Stimulated activated CD4-positive, alpha-beta T cell treated with anti-CD3 and anti-CD28 coated beads, Interleukin-15, amount 100 ng/mL, for 48 hours (primary cell): ENCODE data around the gene CNRIP1.
"Not testable (repeated sequence)": the region's sequence is repeated elsewhere in the genome, so short reads cannot be mapped to it uniquely, and the experiment has no call there.

ENCODE experiments used
- DNase-seq, 2 donors: peaks; one replicate each; pipeline ENCODE4 v3.0.0-alpha.2; 2020; ENCODE audit warnings: low read depth in 2 of 2

The CNRIP1 gene

DNA sequence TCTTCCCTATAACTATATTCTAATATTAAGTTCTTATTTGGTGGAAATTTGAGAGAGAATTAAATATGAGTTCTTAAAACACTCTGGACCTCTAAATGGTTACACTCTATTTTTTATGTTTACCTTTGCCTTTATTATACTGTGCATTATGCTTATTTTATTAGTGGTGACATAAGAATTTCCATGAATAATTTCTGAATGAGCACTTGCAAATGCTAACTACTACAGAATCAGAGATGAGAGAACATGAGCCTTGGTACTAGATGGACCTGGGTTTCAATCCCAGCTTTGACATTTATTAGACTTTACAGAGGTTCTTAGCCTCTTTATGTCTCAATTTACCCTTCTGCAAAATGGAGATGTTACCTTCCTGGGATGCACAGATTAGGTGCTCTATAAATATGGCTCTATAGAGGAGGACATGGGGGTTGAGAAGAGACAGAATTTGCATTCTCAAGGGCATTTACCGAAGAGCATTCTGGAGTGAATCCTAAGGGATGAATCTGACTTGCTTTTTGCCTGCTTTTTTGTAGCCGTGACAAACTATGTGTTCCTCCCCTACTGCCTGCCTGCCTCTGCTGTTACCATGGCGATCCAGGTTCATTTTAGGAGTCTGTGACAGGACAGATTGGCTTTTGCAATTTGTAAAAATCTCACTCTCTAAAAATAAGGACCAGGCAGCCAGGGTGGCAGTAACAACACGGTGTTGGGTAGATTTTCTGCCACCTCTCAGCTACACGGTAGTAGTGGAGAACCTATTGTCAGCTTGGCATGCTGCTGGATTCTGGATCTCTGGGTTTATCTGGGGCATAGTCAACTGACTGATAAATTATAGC is 20.7 kb upstream of the CNRIP1 start:
- DNase-seq: no peak

DNA sequence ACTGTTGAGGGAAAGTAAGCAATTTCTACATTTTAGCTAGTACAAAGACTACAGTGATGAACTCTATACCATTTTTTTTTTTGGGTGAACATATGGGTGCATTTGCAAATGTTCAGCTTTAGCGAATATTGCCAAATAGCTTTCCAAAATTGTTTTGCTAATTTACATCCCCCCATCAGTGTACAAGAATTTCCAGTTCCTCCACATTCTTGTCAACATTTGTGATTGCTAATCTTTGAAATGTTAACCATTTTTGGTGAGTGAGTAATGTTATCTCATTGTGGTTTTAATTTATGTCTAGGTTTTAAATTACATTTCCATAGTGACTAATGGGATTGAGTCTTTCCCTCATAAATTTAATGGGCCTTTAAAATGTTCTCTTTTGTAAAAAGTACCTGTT is 16.4 kb upstream of the CNRIP1 start:
- no peak for DNase-seq

DNA sequence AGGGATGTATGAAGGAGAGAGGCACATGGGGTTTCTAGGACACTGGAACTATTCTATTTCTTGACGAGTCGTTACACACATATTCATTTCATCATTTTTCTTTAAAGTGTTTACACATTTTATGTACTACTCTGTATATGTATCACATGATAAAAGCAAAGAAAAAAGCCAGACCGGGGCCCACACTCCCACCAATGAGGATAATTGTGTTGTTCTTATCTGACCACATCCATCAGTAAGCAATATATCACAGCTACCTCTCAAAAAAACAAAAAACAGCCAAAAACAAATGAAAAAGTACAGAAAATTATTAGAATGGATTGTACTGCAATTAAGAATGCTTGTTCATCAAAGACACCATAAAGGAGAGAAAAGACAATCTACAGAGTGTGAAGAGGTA is 14.2 kb upstream of the CNRIP1 start:
- no peak for DNase-seq

DNA sequence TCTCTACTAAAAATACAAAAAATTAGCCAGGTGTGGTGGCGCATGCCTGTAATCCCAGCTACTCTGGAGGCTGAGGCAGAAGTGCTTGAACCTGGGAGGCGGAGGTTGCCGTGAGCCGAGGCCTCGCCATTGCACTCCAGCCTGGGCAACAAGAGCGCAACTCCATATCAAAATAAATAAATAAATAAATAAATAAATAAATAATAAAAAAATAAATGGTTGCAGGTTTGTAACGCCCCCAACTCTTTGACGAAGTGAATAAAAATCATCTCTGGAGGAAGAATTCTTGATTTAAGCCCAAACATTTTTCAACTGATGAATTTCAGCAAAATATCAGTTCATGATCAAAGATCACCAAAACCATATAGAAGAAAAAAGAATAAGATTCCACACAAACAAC is 13.3 kb upstream of the CNRIP1 start:
- DNase-seq: no peak

DNA sequence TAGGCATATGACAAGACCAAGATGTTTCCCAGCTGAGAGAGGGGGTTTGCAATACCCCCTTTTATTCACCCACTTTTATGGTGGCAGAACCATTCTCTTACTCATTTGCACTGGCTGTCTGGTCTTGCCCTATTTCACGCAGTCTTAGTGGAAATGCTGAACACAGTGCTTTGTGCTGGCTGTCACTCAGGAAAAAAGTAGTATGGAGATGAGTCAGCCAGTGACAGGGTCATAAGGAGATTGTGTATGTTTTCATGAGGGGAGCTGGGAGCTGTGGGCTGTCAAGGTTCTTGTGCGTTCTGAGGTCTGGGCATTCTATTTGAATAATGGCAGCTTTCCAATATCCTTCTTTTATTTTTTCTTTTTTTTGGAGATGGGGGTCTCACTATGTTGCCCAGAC is 10.9 kb upstream of the CNRIP1 start:
- DNase-seq: no peak

DNA sequence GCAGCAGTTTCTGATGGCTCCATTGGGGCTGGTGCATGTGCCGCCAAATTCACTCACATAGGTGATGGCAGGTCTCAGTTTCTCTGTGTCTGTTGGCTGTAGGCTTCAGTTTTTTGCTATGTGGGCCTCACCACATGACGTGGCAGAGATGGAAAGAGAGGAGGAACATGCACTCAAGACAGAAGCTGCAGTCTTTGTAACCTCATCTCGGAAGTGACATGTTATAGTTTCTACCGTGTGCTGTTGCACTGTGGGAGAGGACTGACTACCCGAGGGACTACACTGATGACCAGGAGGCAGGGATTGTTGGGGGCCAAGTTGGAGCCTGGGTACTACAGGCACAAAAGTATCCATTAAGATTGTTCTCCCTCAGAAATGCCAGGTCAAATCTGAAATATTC is 9.2 kb upstream of the CNRIP1 start:
- DNase-seq: no peak

DNA sequence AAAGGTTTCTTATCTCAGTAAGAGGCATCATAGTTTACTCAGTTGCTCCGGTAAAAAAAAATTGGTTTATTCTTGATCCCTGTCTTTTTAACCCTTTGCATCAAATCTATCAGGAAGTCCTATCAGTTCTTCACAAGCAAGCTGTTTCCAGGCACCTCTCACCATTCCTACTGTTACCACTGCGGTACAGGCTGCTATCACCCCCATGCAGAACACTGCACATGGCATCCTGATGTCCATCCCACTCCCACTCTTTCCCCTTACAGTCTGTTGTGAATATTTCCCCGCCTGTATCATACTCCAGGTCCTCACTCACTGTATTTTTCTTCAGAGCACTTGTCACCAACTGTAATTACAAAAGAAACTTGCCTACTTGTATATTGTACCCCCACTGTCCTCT is 5.3 kb upstream of the CNRIP1 start:
- DNase-seq: no peak

DNA sequence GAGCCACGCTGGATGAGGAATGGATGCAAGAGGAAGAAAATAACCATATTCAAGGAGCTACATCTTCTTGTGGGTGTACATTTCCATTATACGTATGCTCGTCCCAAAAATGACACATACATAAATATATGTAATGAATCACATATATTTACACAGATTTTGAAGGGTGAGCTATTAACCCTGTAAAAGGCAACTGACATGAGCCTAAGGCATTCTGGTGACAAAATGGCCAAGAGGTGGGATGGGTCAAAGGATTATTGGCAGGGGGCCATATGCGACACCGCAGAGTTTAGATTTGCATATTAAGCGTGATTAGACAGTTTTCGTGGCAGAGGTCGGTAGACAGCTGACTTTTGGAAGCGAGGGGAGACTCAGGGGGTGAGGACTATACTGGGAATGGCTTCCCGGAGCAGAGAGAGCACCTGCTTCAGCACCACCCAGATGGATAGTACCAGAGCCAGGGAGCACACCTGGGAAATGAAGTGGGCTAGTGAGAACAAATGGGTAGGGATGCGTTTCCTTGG is 431 bp upstream of the CNRIP1 start:
- no peak for DNase-seq

DNA sequence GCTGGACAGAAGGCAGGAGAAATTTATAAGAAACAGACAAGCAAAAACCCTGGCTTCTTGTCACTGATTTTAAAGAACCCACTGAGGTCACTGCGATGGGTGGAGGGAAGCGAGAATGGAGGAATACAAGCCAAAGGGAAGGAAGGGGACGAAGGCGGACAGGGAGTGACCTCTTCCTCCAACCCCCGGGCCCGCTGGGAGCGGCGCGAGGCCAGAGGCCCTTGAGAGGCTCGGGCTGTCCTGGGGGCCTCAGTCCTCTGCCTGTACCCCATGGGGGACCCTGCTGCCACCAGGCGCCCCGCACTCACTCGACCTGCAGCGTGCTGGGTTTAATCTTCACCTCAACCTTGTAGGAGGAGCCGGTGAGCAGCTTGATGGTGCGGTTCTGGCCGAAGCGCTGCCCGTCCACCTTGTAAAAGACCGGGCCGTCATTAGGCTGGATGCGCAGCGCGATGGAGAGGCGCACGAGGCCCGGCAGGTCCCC is 793 bp downstream of the CNRIP1 start:
- no peak for DNase-seq

DNA sequence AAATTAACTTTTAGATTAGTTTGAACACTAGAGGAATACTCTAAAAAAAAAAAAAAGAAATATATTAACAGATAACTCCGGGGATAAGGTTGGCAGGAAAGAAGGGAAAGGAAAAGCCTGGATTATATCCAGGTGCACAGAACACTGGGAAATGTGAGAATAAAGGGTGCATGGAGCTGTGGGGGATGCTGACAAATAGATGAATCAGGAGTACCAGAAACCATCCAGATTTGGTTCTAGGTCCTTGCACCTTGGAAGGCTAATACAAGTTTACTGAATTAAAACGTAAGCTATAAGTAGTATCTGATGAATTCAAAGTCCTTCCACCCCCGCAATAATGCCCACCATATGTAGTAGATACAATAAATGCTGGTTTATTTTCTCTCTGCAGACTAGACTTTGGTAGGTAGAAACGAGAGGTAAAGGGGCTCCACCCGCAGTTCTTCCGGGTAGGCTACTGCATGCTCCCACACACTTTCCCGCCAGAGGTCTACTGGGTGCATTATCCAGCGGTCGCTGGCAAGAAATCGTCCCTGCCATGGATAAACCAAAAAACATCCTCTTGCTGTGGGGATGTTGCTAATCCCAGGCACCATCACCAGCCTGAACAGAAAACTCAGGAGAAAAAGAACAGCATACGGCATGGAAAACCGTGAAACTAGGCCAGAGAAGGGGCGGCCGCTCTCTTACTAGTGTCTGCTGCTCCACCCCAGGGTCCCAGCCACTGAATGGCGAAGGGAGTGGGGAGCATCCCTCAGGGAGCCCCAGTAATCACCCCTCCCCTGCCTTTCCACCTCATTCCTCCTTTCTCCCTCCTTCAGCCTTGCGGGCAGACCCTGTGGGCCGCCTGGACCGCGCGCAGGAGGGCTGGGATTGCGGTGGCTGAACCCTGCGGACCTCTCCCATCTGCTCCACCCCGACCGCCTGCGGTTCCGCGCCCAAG is 1.5 kb downstream of the CNRIP1 start:
- DNase-seq: no peak

DNA sequence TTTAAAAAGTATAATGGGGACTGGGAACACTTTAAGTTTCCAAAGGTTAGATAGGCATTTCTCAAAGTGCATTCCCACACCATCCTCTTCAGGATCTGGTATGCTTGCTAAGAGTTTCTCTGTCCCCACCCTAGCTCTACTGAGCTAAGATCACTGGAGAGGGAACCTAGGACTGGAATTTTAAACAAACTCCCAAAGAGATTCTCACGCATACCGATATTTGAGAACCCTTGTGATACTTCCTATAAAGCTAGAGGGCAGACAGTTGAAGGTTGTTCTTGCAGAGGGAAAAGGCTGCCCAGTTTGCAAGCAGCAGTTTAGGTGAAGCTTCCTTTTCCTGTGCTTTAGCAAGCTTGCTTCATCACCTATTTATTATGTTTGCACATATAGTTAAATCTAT is 3.6 kb downstream of the CNRIP1 start:
- DNase-seq: no peak

DNA sequence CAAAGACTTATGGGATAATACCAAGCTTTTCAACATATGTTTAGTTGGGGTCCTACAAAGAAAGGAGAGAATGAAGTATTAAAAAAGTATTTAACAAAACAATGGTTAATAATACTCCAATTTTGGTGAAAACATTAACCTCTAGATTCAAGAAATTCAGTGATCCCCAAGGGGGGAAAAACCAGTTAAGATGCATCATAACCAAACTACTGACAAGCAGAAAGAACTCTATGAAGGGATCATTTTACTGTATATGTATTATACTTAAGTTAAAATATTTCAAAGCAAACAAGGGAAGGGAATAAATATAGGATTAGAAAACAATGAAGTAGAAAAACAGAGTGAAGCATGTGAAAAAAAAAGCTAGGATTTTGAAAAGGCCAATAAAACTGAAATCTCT is 8.7 kb downstream of the CNRIP1 start:
- no peak for DNase-seq

DNA sequence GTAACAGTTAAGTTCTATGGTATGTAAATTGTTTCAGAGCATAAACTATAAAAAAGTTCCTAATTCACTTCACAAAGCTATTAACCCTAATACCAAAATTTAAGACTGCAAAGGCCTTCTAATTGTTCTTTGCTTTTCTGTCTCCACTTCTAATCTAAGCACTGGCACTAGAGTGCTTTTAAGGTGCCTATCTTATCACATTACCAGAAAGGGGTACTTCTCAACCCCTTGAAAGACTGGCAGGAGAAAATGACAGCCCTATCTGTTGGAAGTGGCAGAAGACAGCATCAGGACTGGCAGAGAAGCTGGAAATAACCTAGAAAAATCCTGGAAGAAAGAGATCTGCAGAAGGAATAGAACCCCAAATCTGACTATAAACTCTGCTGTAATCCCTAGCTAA is 10.3 kb downstream of the CNRIP1 start:
- DNase-seq: no peak

DNA sequence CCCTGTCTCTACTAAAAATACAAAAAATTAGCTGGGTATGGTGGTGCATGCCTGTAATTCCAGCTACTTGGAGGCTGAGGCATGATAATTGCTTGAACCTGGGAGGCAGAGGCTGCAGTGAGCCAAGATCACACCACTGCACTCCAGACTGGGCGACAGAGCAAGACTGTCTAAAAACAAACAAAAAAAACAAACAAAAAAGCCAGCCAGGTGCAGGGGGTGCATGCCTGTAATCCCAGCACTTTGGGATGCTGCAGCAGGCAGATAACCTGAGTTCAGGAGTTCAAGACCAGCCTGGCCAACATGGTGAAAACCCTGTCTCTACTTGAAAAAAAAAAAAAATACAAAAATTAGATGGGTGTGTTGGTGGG is 15.9 kb downstream of the CNRIP1 start:
- DNase-seq: not testable (repeated sequence)

DNA sequence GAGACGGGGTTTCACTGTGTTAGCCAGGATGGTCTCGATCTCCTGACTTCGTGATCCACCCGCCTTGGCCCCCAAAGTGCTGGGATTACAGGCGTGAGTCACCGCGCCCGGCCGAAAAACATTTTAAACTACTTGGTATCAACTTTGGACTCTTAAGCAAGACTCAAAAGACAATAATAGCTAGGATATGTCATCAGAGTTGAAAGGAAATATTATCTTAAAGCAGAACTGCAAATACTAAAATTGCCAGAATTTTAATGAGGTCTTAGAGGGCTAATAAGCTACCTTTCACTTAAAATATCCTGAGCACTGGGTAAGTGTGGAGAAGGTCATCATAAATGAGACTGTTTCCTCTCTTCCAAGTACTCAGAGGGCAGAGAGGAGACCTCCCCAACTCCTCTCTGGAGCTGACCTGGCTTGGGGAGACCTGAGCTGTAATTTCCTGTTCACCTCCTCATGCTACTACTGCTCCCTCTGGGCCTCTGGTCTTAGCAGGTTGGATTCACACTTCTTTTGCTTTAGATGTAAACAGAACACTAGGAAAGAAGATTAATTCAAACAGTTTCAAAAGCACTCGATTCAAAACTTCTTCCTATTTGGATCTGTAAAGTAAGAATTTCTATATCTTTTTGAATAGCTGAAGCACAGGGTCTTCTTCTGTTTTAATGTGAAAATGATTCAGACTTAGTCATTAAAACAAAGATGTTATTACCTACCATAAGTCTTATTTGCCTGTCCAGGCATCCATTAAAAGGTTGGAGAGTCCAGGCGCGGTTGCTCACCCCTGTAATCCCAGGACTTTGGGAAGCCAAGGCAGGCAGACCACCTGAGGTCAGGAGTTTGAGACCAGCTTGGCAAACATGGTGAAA is 16.5 kb downstream of the CNRIP1 start:
- DNase-seq: no peak

DNA sequence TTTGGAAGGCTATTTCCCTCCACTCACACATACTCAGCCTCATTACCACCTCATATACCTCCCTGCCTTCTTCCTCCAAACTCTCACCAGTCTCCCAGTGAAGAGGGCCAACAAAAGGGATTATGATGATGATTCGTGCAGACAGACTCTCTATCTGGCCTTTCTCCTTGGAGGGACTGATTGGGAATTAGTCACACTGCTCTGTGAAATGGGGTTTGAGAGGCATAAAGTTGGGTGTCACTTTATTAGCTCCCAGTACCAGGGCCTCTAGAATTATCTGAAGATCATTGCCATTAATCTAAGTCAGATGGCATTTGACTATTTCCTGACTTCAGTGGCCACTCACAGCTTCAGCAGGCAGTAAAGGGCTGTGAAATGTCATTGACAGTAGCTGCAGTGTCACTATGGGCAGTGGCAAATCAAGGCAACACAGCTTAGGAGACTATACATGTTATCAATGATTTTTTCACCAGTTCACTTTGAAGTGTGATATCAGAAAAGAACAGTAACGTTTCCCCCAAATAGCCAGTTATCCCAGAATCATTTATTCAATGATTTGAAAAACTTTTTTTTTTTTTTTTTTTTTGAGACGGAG is 17.4 kb downstream of the CNRIP1 start:
- DNase-seq: no peak

DNA sequence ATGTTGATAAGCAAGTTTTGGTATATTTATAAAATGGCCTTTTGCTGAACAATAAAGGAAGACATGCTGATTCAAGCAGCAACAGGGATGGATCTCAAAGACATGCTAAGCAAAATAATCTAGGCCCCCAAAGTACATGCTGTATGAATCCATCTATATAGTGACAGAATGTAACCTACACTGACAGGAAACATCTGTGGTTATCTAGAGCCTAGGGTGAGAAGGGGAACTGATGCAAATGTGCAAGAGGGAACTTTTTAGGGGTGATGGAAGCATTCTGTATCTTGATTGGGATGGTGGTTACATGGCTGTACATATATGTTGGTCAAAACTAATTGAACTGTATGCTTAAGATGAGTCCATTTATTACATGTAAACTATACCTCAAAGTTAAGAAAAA is 24.2 kb downstream of the CNRIP1 start:
- DNase-seq: no peak

DNA sequence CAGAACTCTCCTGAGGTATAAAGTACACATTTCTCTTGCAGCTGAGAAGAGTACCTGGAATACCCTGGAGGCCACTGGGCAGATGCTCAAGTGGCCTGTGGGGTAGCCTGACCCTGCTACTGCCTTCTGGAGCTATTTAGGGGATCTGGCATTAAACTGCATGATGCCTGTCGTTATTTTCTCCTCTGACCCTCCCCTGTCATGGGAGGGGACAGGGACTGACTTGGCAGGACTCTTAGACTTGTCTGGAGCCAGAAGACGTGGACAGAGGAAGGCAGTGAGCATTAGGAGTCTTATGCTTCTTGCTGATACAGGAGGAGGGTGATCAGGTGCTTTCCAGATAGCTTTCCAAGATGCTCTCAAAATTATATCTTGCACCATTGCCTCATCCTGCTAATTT is 24.8 kb downstream of the CNRIP1 start:
- DNase-seq: no peak

DNA sequence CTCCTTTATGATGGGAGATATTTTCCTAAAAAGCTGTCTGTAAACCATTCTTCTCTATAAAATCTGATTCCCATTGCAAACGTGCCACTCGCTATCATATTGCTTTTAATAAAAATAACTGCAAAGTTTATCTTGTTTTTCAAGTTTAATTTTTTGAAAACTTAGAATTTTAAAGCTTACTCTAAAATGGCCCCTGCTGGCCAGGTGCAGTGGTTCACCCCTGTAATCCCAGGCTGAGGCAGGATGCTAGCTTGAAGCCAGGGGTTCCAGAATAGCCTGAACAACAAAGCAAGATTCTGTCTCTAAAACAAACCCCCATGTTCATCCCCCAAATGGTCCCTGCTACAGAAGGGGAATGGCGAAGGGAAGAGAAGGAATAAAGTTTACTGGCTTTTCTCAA is 25.6 kb downstream of the CNRIP1 start:
- DNase-seq: no peak

DNA sequence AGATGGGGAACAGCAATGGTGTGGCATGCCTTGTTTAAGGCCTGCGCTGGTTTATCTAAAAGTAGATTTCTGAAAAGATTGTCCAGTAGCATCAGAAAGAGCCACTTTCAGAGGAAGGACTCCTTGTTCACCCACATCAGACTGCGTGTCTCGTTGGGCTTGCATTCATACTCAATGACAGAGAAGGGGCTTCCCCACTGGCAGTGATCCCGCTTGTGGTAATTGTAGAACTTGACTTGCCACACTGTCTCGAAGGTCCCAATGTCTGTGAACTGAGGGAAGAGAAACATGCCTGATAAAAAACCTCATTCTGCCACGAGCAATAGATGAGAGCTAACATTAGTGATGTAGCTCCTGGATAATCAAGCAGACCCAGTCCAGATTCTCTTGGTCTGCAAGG is 26.0 kb downstream of the CNRIP1 start:
- no peak for DNase-seq

DNA sequence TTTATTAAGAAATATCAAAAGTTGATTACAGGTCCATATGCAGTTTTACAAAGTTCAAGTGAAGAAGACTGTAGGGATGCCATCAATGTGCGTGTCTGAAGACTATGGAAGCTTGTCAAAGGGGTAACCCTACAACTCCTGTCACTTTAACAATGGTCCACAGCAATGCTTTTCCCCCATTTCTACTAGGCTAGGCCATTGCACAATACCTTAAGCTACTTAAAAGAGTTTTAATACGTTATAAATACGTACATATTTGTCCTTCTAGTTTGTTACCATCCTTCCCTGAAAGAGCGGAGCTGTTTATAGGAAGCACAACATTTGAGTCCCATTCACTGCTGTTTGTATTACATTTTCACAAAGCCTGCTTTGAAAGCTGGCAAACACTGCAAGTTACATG is 26.7 kb downstream of the CNRIP1 start:
- no peak for DNase-seq
